Parathyroid adenoma (tissue), 2 donors: ENCODE results near the gene NR1D2.

Experiments used
- H2AFZ ChIP-seq: fragments of 300-600 bp; sonication (generic); one replicate; pipeline ENCODE4 v1.7.0; 2017; ENCODE audit warnings: antibody characterized with exemption, mild to moderate bottlenecking
- H3K27ac ChIP-seq: fragments of 300-600 bp; sonication (generic); one replicate; pipeline ENCODE4 v1.7.0; 2017
- H3K27me3 ChIP-seq: fragments of 300-600 bp; sonication (generic); one replicate; pipeline ENCODE4 v1.7.0; 2017; ENCODE audit warnings: low read length; ENCODE audit not compliant: control insufficient read depth, insufficient read depth
- H3K36me3 ChIP-seq: fragments of 300-600 bp; sonication (generic); one replicate; pipeline ENCODE4 v1.7.0; 2017; ENCODE audit warnings: low read length; ENCODE audit not compliant: control insufficient read depth, insufficient read depth
- H3K4me1 ChIP-seq: fragments of 300-600 bp; sonication (generic); one replicate; pipeline ENCODE4 v1.7.0; 2017; ENCODE audit warnings: control low read depth
- H3K4me2 ChIP-seq: fragments of 300-600 bp; sonication (generic); one replicate; pipeline ENCODE4 v1.7.0; 2017; ENCODE audit warnings: low read length
- H3K4me3 ChIP-seq: fragments of 300-600 bp; sonication (generic); one replicate; pipeline ENCODE4 v1.7.0; 2017; ENCODE audit warnings: low read depth, low read length
- H3K79me2 ChIP-seq: fragments of 300-600 bp; sonication (generic); one replicate; pipeline ENCODE4 v1.7.0; 2017; ENCODE audit warnings: control low read depth
- H3K9ac ChIP-seq: fragments of 300-600 bp; sonication (generic); one replicate; pipeline ENCODE4 v1.7.0; 2017; ENCODE audit warnings: mild to moderate bottlenecking
- H3K9me3 ChIP-seq: fragments of 300-600 bp; sonication (generic); one replicate; pipeline ENCODE4 v1.7.0; 2017; ENCODE audit warnings: low read length; ENCODE audit not compliant: control insufficient read depth
- CTCF ChIP-seq: fragments of 300-600 bp; sonication (generic); IDR thresholded peaks from one replicate; pipeline ENCODE4 v1.7.0; 2017; ENCODE audit warnings: antibody characterized with exemption, mild to moderate bottlenecking
- donor health status: primary hyperparathyroidism.

Gene NR1D2

GRCh38 chr3:23953523-23953922, 8.4 kb downstream of the NR1D2 start:
- Histone ChIP-seq H2AFZ (no peak overlapping the region), H3K79me2 (peaks cover 60% of the 10 kb centered on the region), H3K4me2 (no peak overlapping the region), H3K4me3 (no peak overlapping the region), H3K9me3 (no peaks in the 10 kb centered on the region), H3K36me3 (no peaks in the 10 kb centered on the region), H3K27ac (no peak overlapping the region), H3K27me3 (no peaks in the 10 kb centered on the region), H3K4me1 (peaks cover 12% of the 10 kb centered on the region), H3K9ac (no peak overlapping the region)
- TF ChIP-seq CTCF: no peak

- no peaks in the 10 kb centered on the region for H3K36me3 ChIP-seq
- no peak overlapping the region for H3K4me2 ChIP-seq
- peaks cover 12% of the 10 kb centered on the region for H3K4me1 ChIP-seq
- H3K27ac ChIP-seq: no peak overlapping the region
- no peak overlapping the region for H3K9ac ChIP-seq
- H3K9me3 ChIP-seq: no peaks in the 10 kb centered on the region
- no peak for TF ChIP-seq CTCF
- no peak overlapping the region for H2AFZ ChIP-seq
- no peak overlapping the region for H3K4me3 ChIP-seq
- H3K79me2 ChIP-seq: peaks cover 54% of the 10 kb centered on the region
- H3K27me3 ChIP-seq: no peaks in the 10 kb centered on the region
Observed at GRCh38 chr3:23954144-23954543, 9.1 kb downstream of the NR1D2 start.

- peaks cover 35% of the 10 kb centered on the region for H3K79me2 ChIP-seq
- H3K4me2 ChIP-seq: no peak overlapping the region
- no peaks in the 10 kb centered on the region for H3K9me3 ChIP-seq
- H3K27me3 ChIP-seq: no peaks in the 10 kb centered on the region
- no peak for TF ChIP-seq CTCF
- no peak overlapping the region for H2AFZ ChIP-seq
- H3K27ac ChIP-seq: no peak overlapping the region
- no peaks in the 10 kb centered on the region for H3K4me1 ChIP-seq
- H3K36me3 ChIP-seq: no peaks in the 10 kb centered on the region
- H3K9ac ChIP-seq: no peak overlapping the region
- no peak overlapping the region for H3K4me3 ChIP-seq
Observed at GRCh38 chr3:23956701-23957100, 11.6 kb downstream of the NR1D2 start.

- H3K9ac ChIP-seq: no peak overlapping the region
- no peaks in the 10 kb centered on the region for H3K36me3 ChIP-seq
- H2AFZ ChIP-seq: no peak overlapping the region
- H3K79me2 ChIP-seq: peaks cover 16% of the 10 kb centered on the region
- no peak for TF ChIP-seq CTCF
- H3K4me3 ChIP-seq: no peak overlapping the region
- H3K27ac ChIP-seq: no peak overlapping the region
- no peaks in the 10 kb centered on the region for H3K4me1 ChIP-seq
- no peak overlapping the region for H3K4me2 ChIP-seq
- no peaks in the 10 kb centered on the region for H3K9me3 ChIP-seq
- no peaks in the 10 kb centered on the region for H3K27me3 ChIP-seq
Observed at GRCh38 chr3:23959135-23959900, 14.2 kb downstream of the NR1D2 start.

GRCh38 chr3:23960649-23961048, 15.6 kb downstream of the NR1D2 start:
- no peak overlapping the region for H3K4me3 ChIP-seq
- H3K9me3 ChIP-seq: no peaks in the 10 kb centered on the region
- no peak overlapping the region for H3K27ac ChIP-seq
- H3K27me3 ChIP-seq: no peaks in the 10 kb centered on the region
- no peak for TF ChIP-seq CTCF
- H3K4me2 ChIP-seq: no peak overlapping the region
- no peaks in the 10 kb centered on the region for H3K4me1 ChIP-seq
- H2AFZ ChIP-seq: no peak overlapping the region
- H3K79me2 ChIP-seq: peaks cover 9% of the 10 kb centered on the region
- no peak overlapping the region for H3K9ac ChIP-seq
- no peaks in the 10 kb centered on the region for H3K36me3 ChIP-seq
